Mucosa of descending colon (tissue), 3 donors: Measurements from ENCODE around the gene ADCY4. TPM values are rescaled to one million over a fixed set of nuclear protein-coding genes. Genes with fewer than 3 reads are reported as not detected.
A peak's percentile ranks its signal among the peaks of the same experiment; 100 is the strongest.

Experiments
- ATAC-seq: fragments of 200-7000 bp; cut with Tn5 transposase; one replicate; pipeline ENCODE4 v1.9.1; 2020; ENCODE audit warnings: mild to moderate bottlenecking, moderate library complexity
- DNase-seq, 3 donors: peaks; one replicate each; pipeline ENCODE4 v3.0.0-alpha.2; 2020
- H3K36me3 ChIP-seq: fragments of 200-600 bp; one replicate; pipeline ENCODE4 v1.8.0; 2021; ENCODE audit warnings: low read depth, mild to moderate bottlenecking
- H3K4me1 ChIP-seq: fragments of 200-600 bp; one replicate; pipeline ENCODE4 v1.8.0; 2021; ENCODE audit warnings: low read depth, mild to moderate bottlenecking
- H3K4me3 ChIP-seq: fragments of 200-600 bp; one replicate; pipeline ENCODE4 v1.8.0; 2021; ENCODE audit warnings: mild to moderate bottlenecking
- H3K9me3 ChIP-seq: fragments of 200-600 bp; one replicate; pipeline ENCODE4 v1.8.0; 2021; ENCODE audit warnings: mild to moderate bottlenecking
- intact Hi-C, 2 donors: fragments of 100-400 bp; cut with DNase I in 1 of 2; cut with micrococcal nuclease in 1 of 2; formaldehyde crosslinking; loops; one replicate each; pipeline versions ENCODE4 v1.11.0 to v1.11.1; 2022; cut with DNase I, micrococcal nuclease
- total RNA-seq, 3 donors: library from RNA; stranded (reverse); fragmentation: NEBNext Ultra II Directional in 2 of 3; extraction: Animal tissue kit (Norgen Biotek cat#: 25700) in 2 of 3; gene quantifications; one replicate each; pipeline versions ENCODE4 v1.2.1 to v1.2.4, GENCODE V29; 2021 to 2023
- TF ChIP-seq, protein P1 (sequence below): fragments of 200-600 bp; IDR thresholded peaks from one replicate; pipeline ENCODE4 v1.8.0; 2022; ENCODE audit warnings: antibody characterized with exemption, mild to moderate bottlenecking
- donor health status: DM: no; HTN: no; CAD: no; lungs with moderate emphysema.
- donor health status: DM: no; HTN: no; CAD: no.
- donor health status: DM: no; HTN: yes; CAD: no.

ADCY4 gene
- total RNA-seq, 3 donors from 2014 or later = 13.9 to 23.5 (median 20.7) TPM

DNA sequence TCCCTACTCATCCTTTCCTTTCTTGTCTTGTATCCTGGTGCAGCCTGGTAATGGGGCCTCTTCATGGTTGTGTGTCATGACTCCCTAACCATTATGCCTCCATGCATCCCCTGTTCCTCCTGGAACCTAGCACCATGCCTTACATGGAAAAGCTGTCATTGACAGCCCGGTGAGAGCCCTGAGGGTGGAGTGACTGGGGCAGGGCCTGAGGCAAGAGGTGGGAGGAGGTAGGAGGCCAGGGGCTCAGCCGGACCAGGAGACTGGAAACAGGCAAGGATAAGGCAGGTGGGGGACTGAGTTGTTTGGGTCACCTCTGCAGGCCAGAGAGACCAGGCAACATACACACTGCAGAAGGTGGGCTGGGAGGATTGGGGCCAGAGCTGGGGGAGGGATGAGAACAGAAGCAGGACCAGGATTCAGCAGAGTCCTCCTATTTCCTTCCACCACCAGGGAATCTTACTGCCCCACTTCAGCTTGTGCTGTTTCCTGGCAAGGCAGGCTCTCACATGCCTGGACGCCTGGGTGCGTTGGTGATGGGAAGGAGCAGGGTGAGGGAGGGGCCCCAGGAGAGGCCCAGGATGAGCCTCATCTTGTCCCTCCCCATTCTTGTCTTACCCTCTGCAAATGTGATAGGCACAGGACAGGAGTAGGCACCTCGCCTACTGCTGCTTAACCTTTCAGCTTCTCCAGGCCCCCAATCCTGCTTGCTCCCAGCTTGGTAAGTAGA is 25.2 kb downstream of the ADCY4 start, which contains the start of gene LTB4R2:
Gene LTB4R2, plus strand, starts transcription at position 603 of the 727 bp plus-strand sequence. CDS start 525 bp downstream, outside the sequence.
- TF ChIP-seq, protein P1, sequence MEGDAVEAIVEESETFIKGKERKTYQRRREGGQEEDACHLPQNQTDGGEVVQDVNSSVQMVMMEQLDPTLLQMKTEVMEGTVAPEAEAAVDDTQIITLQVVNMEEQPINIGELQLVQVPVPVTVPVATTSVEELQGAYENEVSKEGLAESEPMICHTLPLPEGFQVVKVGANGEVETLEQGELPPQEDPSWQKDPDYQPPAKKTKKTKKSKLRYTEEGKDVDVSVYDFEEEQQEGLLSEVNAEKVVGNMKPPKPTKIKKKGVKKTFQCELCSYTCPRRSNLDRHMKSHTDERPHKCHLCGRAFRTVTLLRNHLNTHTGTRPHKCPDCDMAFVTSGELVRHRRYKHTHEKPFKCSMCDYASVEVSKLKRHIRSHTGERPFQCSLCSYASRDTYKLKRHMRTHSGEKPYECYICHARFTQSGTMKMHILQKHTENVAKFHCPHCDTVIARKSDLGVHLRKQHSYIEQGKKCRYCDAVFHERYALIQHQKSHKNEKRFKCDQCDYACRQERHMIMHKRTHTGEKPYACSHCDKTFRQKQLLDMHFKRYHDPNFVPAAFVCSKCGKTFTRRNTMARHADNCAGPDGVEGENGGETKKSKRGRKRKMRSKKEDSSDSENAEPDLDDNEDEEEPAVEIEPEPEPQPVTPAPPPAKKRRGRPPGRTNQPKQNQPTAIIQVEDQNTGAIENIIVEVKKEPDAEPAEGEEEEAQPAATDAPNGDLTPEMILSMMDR = no peak
- Histone ChIP-seq H3K4me3 (peak within 1 kb of the TSS; percentile 11), H3K4me1 (peaks cover 50% of the 10 kb centered on the region), H3K36me3 (no peaks in the 10 kb centered on the region), H3K9me3 (no peaks in the 10 kb centered on the region)
- ATAC-seq (no peak), DNase-seq (no peak)
- intact Hi-C loops = no loop called here

DNA sequence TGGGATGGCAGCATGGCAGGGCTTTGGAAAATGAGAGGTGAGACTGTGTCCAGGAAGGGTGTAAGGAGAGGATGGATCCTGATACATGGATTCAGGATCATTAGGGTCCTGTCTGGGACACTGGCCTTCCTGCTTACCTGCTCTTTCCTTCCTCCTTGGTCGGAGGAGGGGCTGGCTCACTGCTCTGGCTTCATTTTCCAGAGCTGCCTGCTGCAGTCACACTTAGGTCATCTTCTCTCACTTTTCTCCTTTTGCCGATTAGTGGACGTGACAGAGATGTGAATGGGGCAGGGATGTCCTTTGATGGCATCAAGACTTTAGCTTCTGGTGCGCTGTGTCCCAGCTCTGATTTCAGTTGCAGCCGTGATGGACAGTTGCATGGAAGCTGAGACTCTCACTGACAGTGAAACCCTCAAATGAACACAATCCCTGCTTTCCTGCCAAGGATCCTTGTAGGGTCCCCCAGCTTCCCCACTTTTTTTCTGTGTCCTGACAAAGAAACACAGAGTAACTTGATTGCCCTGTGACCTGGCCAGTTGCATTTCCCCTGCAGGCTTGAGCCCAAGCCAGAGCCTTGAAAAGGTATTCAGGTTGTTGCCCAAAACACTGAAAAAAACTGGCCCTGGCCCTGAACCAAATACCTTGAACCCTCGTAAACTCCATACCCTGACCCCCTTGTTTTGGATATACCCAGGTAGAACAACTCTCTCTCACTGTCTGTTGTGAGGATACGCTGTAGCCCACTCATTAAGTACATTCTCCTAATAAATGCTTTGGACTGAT is 26.3 kb downstream of the ADCY4 start:
- ATAC-seq = no peak
- Histone ChIP-seq H3K4me3 (no peak overlapping the region), H3K9me3 (no peaks in the 10 kb centered on the region), H3K4me1 (peaks cover 46% of the 10 kb centered on the region), H3K36me3 (peaks cover 8% of the 10 kb centered on the region)
- no peak for DNase-seq
- TF ChIP-seq, protein P1 = no peak
- intact Hi-C loops = no loop called here

DNA sequence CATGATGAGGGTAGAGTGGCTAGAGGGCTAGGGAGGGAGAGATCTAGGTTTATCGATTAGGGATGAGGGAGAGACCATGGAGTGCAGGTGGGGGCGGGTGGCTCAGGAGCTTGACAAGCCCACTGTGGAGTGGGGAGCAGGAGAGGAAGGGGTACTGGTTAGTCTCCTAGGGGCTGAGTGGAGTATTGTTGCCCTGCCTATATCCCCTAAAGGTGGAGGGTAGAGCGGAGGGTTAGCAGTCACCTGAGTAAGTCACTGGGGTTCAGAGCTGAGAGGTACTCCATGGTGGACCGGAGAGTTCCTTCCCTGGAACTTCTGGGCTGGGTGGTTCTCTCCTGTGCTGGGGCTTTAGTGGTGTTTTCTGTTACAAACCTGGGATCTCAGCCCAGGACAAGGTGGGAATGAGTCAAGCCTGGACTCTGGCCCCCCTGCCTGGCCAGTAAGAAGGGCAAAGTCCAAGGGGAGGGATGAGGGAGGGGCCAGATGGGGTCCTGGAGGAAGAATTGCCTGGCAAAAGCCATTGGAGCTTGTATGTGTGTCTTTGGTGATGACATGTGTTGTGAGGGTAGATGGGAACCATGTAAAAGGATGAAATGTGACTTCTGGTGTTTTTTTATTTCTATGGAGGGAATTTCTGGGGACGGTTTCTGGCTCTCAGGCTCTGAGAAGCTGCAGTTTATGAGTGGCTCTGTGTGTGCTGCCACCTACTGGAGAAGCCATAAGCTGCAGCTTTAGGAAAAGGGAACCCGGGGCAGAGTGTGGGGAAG is 27.1 kb downstream of the ADCY4 start, which contains the start of gene CIDEB:
Gene CIDEB, minus strand, starts transcription at position 403 of the 767 bp plus-strand sequence. Its CDS starts 119 bp downstream, at position 284.
- DNase-seq (peak in 2 of 3 donors; percentile 84 to 88), ATAC-seq (peak; percentile 69)
- H3K36me3 ChIP-seq = peaks cover 8% of the 10 kb centered on the region
- intact Hi-C loops = no loop called here
- TF ChIP-seq, protein P1 = peak; percentile 94
- H3K4me1 ChIP-seq = peaks cover 45% of the 10 kb centered on the region
- no peaks in the 10 kb centered on the region for H3K9me3 ChIP-seq
- H3K4me3 ChIP-seq = no peak within 1 kb of the TSS

DNA sequence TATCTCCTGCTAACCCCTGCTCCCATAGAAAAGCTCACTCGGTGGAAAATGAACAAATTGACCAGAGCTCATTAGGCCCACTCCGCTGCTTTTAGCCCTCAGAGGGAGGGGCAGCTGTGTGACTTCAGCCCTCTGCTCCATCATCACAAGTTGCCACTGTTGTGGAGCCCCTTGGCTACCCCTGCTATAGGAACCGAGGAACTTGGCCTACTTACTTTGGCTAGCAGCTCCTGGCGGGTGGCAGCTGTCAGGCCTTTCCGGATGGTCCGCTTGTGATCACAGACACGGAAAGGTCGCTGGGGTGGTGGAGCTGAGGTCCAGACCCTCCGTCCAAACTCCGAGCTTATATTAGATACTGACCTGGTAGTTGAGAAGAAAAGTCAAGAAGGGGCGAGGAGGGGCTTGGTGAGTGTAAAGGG is 27.7 kb downstream of the ADCY4 start:
- no peak overlapping the region for H3K4me3 ChIP-seq
- peaks cover 8% of the 10 kb centered on the region for H3K36me3 ChIP-seq
- H3K9me3 ChIP-seq = no peaks in the 10 kb centered on the region
- DNase-seq = peak in 1 of 3 donors; percentile 24
- peaks cover 42% of the 10 kb centered on the region for H3K4me1 ChIP-seq
- TF ChIP-seq, protein P1 = no peak
- intact Hi-C loops = no loop called here
- ATAC-seq = no peak

DNA sequence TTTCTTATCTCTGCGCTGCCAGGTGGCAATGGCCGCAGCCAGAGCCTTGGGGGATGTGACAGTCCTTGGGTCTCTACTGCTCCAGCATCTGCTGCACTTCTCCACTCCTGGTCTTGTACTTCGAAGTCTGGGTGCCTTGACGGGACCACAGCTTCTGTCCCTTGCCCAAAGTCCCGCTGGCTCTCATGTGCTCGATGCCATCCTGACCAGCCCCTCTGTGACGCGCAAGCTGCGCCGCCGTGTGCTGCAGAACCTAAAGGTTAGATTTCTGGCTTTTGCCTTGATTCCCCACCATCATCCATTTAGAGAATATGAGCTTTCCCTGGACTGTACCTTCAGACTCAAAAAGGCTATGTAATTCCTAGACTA is 30.9 kb downstream of the ADCY4 start:
- intact Hi-C loops = no loop called here
- H3K9me3 ChIP-seq = no peaks in the 10 kb centered on the region
- DNase-seq (no peak), ATAC-seq (no peak)
- H3K4me1 ChIP-seq = peaks cover 26% of the 10 kb centered on the region
- peaks cover 8% of the 10 kb centered on the region for H3K36me3 ChIP-seq
- no peak overlapping the region for H3K4me3 ChIP-seq
- TF ChIP-seq, protein P1 = no peak
